A549 (cell line): ENCODE results near the gene C1QTNF2.

Source experiments
- HDAC2 ChIP-seq: fragments of 200-600 bp; sonication (generic); IDR thresholded peaks from 2 replicates; pipeline ENCODE4 v1.6.1; 2016
- POLR2A ChIP-seq: IDR thresholded peaks from 2 replicates; pipeline ENCODE4 v1.6.1; 2012; ENCODE audit warnings: mild to moderate bottlenecking, low read length
- TF ChIP-seq, protein P1 (sequence below): fragments of >200 bp; sonication (Bioruptor Twin); formaldehyde crosslinking; IDR thresholded peaks from 3 replicates; pipeline ENCODE4 v1.5.1; 2016

DNA sequence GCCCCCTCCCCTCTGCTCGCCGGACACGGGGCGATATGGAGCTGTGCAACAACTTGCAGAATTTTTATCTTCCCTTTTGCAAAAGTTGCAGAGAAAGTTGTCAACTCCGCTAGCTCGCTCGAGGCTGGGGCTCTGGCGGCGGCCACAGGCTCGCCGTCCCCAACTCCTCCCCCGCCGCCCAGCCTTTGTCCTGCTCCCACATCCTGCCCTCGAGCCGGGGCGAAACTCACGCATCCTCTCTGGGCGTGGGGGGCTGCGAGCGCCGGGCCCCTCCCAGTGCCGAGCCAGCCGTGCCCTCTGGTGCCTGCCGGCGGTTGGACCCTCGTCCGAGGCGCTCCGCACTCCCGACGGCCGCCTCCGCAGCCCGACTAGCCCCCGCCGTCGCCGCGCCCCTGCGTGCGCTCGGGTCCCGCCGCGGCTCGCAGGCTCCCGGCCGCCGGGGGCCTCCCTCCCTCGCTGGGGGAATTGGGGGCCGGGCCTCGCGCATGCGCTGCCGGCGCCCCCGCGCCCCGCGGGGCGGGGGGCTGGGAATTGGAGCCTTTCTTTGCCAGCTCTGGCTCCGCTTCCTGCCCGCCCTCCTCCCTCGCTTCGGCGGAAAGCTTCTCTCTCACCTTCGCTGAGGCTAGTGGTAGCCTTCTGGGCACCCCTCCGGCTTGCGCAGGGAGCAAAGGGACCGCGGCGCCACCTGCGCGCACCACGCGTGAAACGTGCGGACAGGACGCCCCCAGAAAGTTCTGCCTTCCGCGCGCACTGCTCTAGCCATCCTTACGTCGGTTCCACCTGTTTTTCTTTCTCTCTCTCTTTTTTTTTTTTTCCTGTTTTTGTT is 58.1 kb downstream of the C1QTNF2 start, which contains the start of gene CCNJL:
- TF ChIP-seq, protein P1, sequence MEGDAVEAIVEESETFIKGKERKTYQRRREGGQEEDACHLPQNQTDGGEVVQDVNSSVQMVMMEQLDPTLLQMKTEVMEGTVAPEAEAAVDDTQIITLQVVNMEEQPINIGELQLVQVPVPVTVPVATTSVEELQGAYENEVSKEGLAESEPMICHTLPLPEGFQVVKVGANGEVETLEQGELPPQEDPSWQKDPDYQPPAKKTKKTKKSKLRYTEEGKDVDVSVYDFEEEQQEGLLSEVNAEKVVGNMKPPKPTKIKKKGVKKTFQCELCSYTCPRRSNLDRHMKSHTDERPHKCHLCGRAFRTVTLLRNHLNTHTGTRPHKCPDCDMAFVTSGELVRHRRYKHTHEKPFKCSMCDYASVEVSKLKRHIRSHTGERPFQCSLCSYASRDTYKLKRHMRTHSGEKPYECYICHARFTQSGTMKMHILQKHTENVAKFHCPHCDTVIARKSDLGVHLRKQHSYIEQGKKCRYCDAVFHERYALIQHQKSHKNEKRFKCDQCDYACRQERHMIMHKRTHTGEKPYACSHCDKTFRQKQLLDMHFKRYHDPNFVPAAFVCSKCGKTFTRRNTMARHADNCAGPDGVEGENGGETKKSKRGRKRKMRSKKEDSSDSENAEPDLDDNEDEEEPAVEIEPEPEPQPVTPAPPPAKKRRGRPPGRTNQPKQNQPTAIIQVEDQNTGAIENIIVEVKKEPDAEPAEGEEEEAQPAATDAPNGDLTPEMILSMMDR: no peak
- TF ChIP-seq HDAC2: no peak
- peak; percentile 57 for TF ChIP-seq POLR2A
